ENCODE data around the gene LRRC28.

Gene LRRC28

DNA sequence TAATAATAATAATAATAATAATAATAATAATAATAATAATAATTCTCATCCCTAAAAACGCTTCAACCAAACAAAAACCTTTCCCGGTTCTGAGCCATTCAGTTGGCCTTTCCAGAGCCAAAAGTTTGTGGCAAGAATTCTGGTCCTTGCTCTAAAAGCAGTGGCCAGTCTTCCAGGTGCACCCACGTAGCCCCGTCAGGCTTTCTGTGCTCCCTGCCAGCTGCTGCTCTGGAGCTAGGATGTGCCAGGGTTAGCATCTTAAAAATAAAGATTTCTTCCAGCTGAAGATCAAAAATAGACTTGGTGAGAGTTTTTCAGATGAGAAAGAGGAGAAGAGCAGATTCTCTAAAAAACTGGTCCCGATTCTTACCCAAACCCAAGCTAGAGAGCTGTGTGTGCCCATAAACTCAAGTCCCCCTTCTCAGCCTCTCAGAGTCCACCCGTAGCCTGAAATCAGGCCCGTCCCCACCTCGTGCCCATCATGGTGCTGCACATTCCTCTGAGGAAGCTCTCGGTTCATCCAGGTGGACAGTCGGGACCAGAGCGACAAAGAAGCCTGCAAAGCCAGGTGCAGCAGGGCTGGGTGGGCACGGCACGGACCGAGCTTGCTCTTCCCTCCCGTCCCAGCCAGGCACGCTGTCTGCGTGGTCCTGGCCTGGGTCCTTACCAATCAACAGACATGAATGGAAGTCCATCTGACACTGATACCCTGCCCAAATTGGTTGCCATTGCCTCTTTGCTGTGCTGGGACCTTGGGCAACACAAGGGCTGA, 155.6 kb downstream of the LRRC28 start:
- Mint-ChIP-seq H3K4me3 (no peak overlapping the region), H3K27me3 (no peaks in the 10 kb centered on the region), H3K9me3 (no peaks in the 10 kb centered on the region), H3K27ac (peak overlapping the region in 1 of 2 donors; percentile 90), H3K4me1 (peaks cover 42% of the 10 kb centered on the region)
- ATAC-seq (no peak), DNase-seq (no peak)

- H3K4me3 Mint-ChIP-seq, result no peak overlapping the region
- H3K27ac Mint-ChIP-seq, result peak overlapping the region in 1 of 2 donors; percentile 90
- H3K4me1 Mint-ChIP-seq, result peaks cover 42% of the 10 kb centered on the region
- H3K27me3 Mint-ChIP-seq, result no peaks in the 10 kb centered on the region
- H3K9me3 Mint-ChIP-seq, result no peaks in the 10 kb centered on the region
- no peak for DNase-seq
- no peak for ATAC-seq
Measured at GRCh38 chr15:99407716-99408115, 156.4 kb downstream of the LRRC28 start.

DNA sequence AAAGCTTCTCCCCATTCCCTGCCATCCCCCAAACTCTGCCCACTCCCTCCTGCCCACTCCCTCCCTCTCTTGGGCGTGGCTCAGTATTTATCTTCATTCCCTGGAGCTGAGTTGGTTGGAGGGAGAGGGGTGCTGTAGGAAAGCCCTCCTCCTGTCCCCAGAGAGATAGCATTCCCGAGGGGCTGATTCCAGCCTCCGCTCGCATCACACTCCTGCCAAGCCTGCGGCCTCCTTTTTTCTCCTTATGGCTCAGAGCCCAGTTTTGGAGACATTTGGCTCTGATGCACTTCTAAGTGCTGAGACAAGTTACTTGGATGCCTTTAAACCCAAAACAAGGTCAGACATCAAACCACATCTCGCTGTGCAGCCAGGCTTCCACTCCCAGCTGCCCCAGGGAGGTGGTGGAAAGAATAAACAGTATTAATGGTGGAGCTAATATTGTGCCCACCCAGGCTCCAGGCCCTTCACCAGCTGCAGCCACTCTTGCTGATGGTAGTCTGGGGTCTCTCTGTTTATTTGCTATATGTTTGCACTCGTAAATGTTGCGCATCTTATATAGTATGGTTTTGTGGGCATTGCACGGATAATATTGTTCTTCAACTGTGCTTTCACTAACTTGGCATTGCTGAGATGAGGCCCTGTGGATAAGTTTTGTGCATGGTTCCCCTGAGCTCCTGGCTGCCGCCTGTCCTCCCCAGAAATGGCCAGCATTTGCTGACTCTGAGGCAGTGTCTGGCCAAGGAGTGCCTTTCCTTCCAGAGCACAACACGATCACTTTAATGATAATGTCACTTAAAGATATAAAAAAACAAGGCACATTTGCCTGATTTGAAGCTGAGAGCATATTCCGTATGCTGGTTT, 157.2 kb downstream of the LRRC28 start:
- Mint-ChIP-seq H3K27ac (peak overlapping the region in 1 of 2 donors; percentile 55), H3K9me3 (no peaks in the 10 kb centered on the region)
- no peak for ATAC-seq

GRCh38 chr15:99409097-99409473, 157.8 kb downstream of the LRRC28 start:
- Mint-ChIP-seq H3K27me3 (no peaks in the 10 kb centered on the region), H3K4me3 (no peak overlapping the region), H3K4me1 (peaks cover 36% of the 10 kb centered on the region), H3K9me3 (no peaks in the 10 kb centered on the region), H3K27ac (no peak overlapping the region)
- no peak for DNase-seq
- ATAC-seq, result peak; percentile 77

More for the DNA sequence above, 157.2 kb downstream of the LRRC28 start:
- H3K4me3 Mint-ChIP-seq, result no peak overlapping the region
- no peak for DNase-seq
- H3K4me1 Mint-ChIP-seq, result peaks cover 39% of the 10 kb centered on the region
- no peaks in the 10 kb centered on the region for H3K27me3 Mint-ChIP-seq

GRCh38 chr15:99409560-99409959, 158.3 kb downstream of the LRRC28 start:
- ATAC-seq, result no peak
- no peak overlapping the region for H3K27ac Mint-ChIP-seq
- H3K27me3 Mint-ChIP-seq, result no peaks in the 10 kb centered on the region
- no peak overlapping the region for H3K4me3 Mint-ChIP-seq
- H3K9me3 Mint-ChIP-seq, result no peaks in the 10 kb centered on the region
- no peak for DNase-seq
- peaks cover 36% of the 10 kb centered on the region for H3K4me1 Mint-ChIP-seq

- peak overlapping the region in 1 of 2 donors; percentile 48 for H3K27ac Mint-ChIP-seq
- ATAC-seq (no peak), DNase-seq (no peak)
- peaks cover 36% of the 10 kb centered on the region for H3K4me1 Mint-ChIP-seq
- H3K27me3 Mint-ChIP-seq, result no peaks in the 10 kb centered on the region
- H3K4me3 Mint-ChIP-seq, result no peak overlapping the region
- H3K9me3 Mint-ChIP-seq, result no peaks in the 10 kb centered on the region
Measured at GRCh38 chr15:99410477-99410876, 159.2 kb downstream of the LRRC28 start.

DNA sequence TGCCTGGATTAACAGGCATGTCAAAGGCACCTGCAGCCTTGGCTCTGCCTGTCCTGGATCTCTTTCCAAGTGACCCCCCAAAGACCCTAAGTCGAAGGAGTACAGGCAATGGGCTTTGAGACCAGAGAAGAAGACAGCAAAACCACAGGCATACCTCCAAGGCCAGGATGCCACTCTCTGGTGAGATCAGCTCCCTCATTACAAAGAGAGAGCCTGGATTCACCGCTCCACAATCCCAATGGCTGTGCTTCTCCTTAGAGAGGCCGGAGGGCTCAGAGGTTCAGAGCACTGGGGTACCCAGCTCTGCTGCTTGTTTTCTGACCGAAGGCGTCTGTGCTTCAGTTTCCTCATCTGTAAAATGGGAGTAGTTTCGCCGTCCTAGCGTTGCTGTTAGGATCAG, 160.0 kb downstream of the LRRC28 start:
- H3K4me1 Mint-ChIP-seq, result peaks cover 36% of the 10 kb centered on the region
- no peaks in the 10 kb centered on the region for H3K27me3 Mint-ChIP-seq
- DNase-seq, result no peak
- no peak overlapping the region for H3K27ac Mint-ChIP-seq
- ATAC-seq, result no peak
- H3K9me3 Mint-ChIP-seq, result no peaks in the 10 kb centered on the region
- H3K4me3 Mint-ChIP-seq, result no peak overlapping the region

- Mint-ChIP-seq H3K4me3 (no peak overlapping the region), H3K27me3 (no peaks in the 10 kb centered on the region), H3K9me3 (no peaks in the 10 kb centered on the region), H3K4me1 (peaks cover 34% of the 10 kb centered on the region), H3K27ac (no peak overlapping the region)
- DNase-seq (no peak), ATAC-seq (no peak)
Measured at GRCh38 chr15:99412082-99412481, 160.8 kb downstream of the LRRC28 start.

GRCh38 chr15:99412626-99413025, 161.3 kb downstream of the LRRC28 start:
- ATAC-seq, result no peak
- no peaks in the 10 kb centered on the region for H3K27me3 Mint-ChIP-seq
- peaks cover 28% of the 10 kb centered on the region for H3K4me1 Mint-ChIP-seq
- no peak for DNase-seq
- H3K4me3 Mint-ChIP-seq, result no peak overlapping the region
- H3K9me3 Mint-ChIP-seq, result no peaks in the 10 kb centered on the region
- H3K27ac Mint-ChIP-seq, result no peak overlapping the region

DNA sequence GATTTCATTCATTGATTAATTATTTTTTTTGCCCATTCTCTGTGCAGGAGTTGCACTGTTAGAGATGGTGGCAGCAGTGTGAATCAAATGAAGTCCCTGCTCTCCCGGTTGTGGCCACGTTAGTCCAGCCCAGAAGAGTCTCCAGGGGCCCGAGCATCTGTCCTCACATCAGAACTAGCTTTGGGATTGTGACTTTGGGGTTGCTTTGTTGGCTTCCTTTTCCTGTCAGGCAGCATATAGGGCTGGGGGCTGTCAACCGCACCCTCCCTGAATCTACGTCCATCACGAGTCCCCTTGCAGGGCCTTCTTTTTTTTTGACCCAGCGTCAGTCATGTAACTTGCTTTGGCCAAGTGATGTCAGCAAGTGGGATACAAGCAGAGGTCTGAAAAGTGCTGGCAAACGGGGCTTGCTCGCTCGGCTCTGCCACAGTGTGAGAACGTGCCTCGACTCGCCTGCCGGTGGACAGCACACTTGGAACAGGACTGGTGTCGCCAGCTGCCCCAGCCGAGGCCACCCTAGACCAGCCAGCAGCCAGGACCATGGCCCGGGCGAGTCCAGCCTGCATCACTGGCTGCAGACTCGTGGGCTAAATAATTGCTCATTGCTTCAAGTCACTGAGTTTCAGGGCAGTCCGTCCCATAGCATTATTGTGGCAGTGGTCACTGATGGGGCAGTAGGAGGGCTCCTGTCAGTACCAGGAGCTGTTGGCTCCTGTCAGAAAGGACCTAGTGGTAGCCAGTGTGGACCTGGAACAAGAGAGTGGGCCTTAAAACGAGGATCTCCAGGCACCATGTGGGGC, 162.9 kb downstream of the LRRC28 start:
- DNase-seq (no peak), ATAC-seq (no peak)
- Mint-ChIP-seq H3K4me3 (no peak overlapping the region), H3K9me3 (peaks cover 3 to 6% of the 10 kb centered on the region in 2 donors), H3K27me3 (no peaks in the 10 kb centered on the region), H3K27ac (no peak overlapping the region), H3K4me1 (peaks cover 13% of the 10 kb centered on the region)

DNA sequence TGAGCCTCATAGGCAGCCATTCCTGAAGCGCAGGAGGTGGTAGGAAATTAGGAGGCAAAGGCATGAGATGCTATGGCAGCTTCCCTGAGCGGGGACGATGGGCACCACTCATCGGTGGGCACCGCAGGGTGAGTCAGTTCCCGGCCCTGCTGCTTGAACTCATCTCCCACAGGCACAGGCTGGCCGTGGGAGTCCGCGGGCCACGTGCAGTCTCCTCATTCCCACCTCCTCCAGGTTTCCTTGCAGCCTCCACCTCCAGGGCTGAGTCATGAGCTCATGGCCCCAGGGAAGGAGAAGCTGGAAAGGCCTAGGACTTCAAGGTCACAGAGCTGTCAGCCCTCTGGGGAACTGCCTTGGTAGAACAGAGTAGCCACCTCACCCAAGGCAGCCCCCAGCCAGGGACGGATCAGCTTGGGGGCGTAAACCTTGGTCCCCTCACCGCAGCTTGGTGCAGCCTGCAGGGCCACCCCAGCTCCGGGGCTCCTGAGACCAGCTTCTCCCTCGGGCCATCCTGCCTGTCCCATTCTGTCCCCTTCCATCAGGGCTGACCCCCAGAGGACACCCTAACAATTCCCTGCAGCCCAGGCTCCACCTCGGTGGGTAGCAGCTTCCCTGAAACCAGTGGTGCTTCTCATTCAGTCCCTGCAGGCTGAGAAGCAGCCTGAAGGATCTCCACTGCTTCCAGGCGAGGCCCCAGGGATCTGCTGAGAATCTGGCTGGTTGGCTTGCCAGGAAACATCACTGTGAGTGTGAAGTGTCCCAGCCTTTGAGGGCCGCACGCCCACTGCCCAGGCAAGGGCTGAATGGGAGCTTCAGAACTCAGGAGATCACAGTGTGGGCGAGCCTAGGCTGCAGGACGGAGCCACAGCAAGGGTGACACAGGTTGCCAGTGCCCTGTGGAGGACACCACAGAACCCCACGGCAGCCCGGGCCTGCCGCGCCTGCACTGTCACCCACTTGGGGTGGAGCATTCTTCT, 163.8 kb downstream of the LRRC28 start:
- ATAC-seq, result peak; percentile 26
- Mint-ChIP-seq H3K9me3 (peaks cover 4 to 8% of the 10 kb centered on the region in 2 donors), H3K27ac (no peak overlapping the region), H3K4me3 (no peak overlapping the region), H3K4me1 (peaks cover 11% of the 10 kb centered on the region), H3K27me3 (no peaks in the 10 kb centered on the region)
- no peak for DNase-seq

GRCh38 chr15:99416191-99417188, 165.2 kb downstream of the LRRC28 start:
- no peak overlapping the region for H3K27ac Mint-ChIP-seq
- ATAC-seq, result no peak
- H3K4me3 Mint-ChIP-seq, result no peak overlapping the region
- H3K27me3 Mint-ChIP-seq, result no peaks in the 10 kb centered on the region
- DNase-seq, result no peak
- peaks cover 14% of the 10 kb centered on the region for H3K4me1 Mint-ChIP-seq
- H3K9me3 Mint-ChIP-seq, result peaks cover 4 to 8% of the 10 kb centered on the region in 2 donors

- Mint-ChIP-seq H3K4me1 (peaks cover 57% of the 10 kb centered on the region), H3K27me3 (no peaks in the 10 kb centered on the region), H3K9me3 (peaks cover 4 to 8% of the 10 kb centered on the region in 2 donors), H3K27ac (peak overlapping the region in 1 of 2 donors; percentile 33), H3K4me3 (peak overlapping the region; percentile 2 to 61)
- DNase-seq (no peak), ATAC-seq (no peak)
Measured at GRCh38 chr15:99421172-99421656, 169.9 kb downstream of the LRRC28 start.
